GM12878 (cell line): ENCODE data around the gene ACTR5. TPM values are rescaled to one million over a fixed set of nuclear protein-coding genes. Genes with fewer than 3 reads are reported as not detected.
A peak's percentile ranks its signal among the peaks of the same experiment; 100 is the strongest.

Experiments used
- ATAC-seq: fragments of 200-7000 bp; cut with Tn5 transposase; 3 replicates; pipeline ENCODE4 v1.9.1; 2020; ENCODE audit warnings: mild to moderate bottlenecking, moderate library complexity
- BruUV-seq: library from RNA; stranded (reverse); fragments of 400-500 nt; replicated peaks from 2 replicates; lab custom pipeline; 2021; lab: Mats Ljungman, UMichigan
- CTCF ChIA-PET: fragments of 300-600 bp; sonication (Branson Sonifier 250); formaldehyde crosslinking; extraction: SDS; loops from one replicate; lab custom pipeline; 2021; ENCODE audit warnings: inconsistent platforms; lab: Yijun Ruan, JAX
- POLR2A ChIA-PET: fragments of 350-600 bp; formaldehyde crosslinking; extraction: SDS; loops from one replicate; lab custom pipeline; 2021; ENCODE audit warnings: inconsistent platforms; lab: Charles Lee
- RAD21 ChIA-PET: fragments of 300-600 bp; sonication (Branson Sonifier 250); formaldehyde crosslinking; loops from one replicate; lab custom pipeline; 2023; ENCODE audit warnings: antibody characterized with exemption; ENCODE audit not compliant: unreplicated experiment; lab: Charles Lee
- SMC1A ChIA-PET: fragments of 300-600 bp; sonication (Branson Sonifier 250); formaldehyde crosslinking; loops from one replicate; lab custom pipeline; 2023; ENCODE audit not compliant: unreplicated experiment, uncharacterized antibody; lab: Charles Lee
- DNase-seq: peaks from one replicate; pipeline ENCODE4 v3.0.0-alpha.2; 2011; ENCODE audit warnings: low read depth, low spot score
- FAIRE-seq: peaks from 3 replicates; lab custom pipeline; 2011; peaks lifted over from hg19 to GRCh38; lab: Jason Lieb, UNC
- H2AFZ ChIP-seq: 2 replicates; pipeline ENCODE4 v1.6.0; 2011; ENCODE audit warnings: low read depth, low read length, control low read depth; ENCODE audit not compliant: control insufficient read depth
- H3K27ac ChIP-seq: 2 replicates; pipeline ENCODE4 v1.5.1; 2011; ENCODE audit warnings: control low read depth; ENCODE audit not compliant: control insufficient read depth, insufficient read depth
- H3K27me3 ChIP-seq, 2 experiments: replicated peaks in 1 of 2; 2 replicates each; pipeline versions ENCODE4 v1.6.0 to v1.6.1; 2011; ENCODE audit warnings: low read length in 1 of 2; ENCODE audit not compliant: control insufficient read depth in 2 of 2, insufficient read depth in 2 of 2
- H3K36me3 ChIP-seq, 2 experiments: 2 replicates each; pipeline ENCODE4 v1.5.1; 2011; ENCODE audit warnings: low read length in 1 of 2; ENCODE audit not compliant: control insufficient read depth in 2 of 2, insufficient read depth in 2 of 2
- H3K4me1 ChIP-seq: 2 replicates; pipeline ENCODE4 v1.6.1; 2011; ENCODE audit warnings: mild to moderate bottlenecking, low read length, moderate library complexity, mixed read lengths; ENCODE audit not compliant: control insufficient read depth, insufficient read depth
- H3K4me2 ChIP-seq: 2 replicates; pipeline ENCODE4 v1.6.0; 2011; ENCODE audit warnings: control low read depth; ENCODE audit not compliant: control insufficient read depth, insufficient read depth
- H3K4me3 ChIP-seq: fragments of 200-600 bp; sonication (generic); 2 replicates; pipeline ENCODE4 v1.5.1; 2016
- H3K79me2 ChIP-seq: 2 replicates; pipeline ENCODE4 v1.6.0; 2011; ENCODE audit warnings: low read length; ENCODE audit not compliant: control insufficient read depth, insufficient read depth
- H3K9ac ChIP-seq: 2 replicates; pipeline ENCODE4 v1.8.0; 2011; ENCODE audit warnings: low read length, control low read depth, mixed read lengths; ENCODE audit not compliant: control insufficient read depth, insufficient read depth
- H3K9me3 ChIP-seq: replicated peaks from 3 replicates; pipeline ENCODE4 v1.5.1; 2011; ENCODE audit warnings: mild to moderate bottlenecking, low read length; ENCODE audit not compliant: control insufficient read depth, insufficient read depth
- H4K20me1 ChIP-seq: 2 replicates; pipeline ENCODE4 v1.6.0; 2011; ENCODE audit not compliant: control insufficient read depth, insufficient read depth
- EGR1 ChIP-seq, 2 experiments: IDR thresholded peaks; 1 replicate in 1 of 2; 2 replicates in 1 of 2; pipeline ENCODE4 v1.6.1; 2011 to 2012; ENCODE audit warnings: low read depth in 2 of 2, low read length in 2 of 2, borderline replicate concordance in 1 of 2, mild to moderate bottlenecking in 1 of 2, moderate library complexity in 1 of 2
- KLF5 ChIP-seq: fragments of 450-650 bp; IDR thresholded peaks from 2 replicates; pipeline ENCODE4 v1.6.1; 2014; ENCODE audit warnings: mild to moderate bottlenecking; ENCODE audit not compliant: partially characterized antibody
- NFYB ChIP-seq: IDR thresholded peaks from 2 replicates; pipeline ENCODE4 v1.6.1; 2011; ENCODE audit warnings: low read depth, mild to moderate bottlenecking, low read length, improper control_type of control experiment, moderate library complexity; ENCODE audit not compliant: insufficient read depth
- NR2F1 ChIP-seq: fragments of 450-650 bp; conservative IDR thresholded peaks from 2 replicates; pipeline ENCODE4 v1.6.1; 2017; ENCODE audit warnings: mild to moderate bottlenecking
- RAD51 ChIP-seq: fragments of 450-650 bp; IDR thresholded peaks from 2 replicates; pipeline ENCODE4 v1.6.1; 2016; ENCODE audit warnings: moderate library complexity, mild to moderate bottlenecking, inconsistent platforms
- TARDBP ChIP-seq: IDR thresholded peaks from 2 replicates; pipeline ENCODE4 v1.6.1; 2016; ENCODE audit warnings: borderline replicate concordance
- WGBS: methylation state at CpG from one replicate; pipeline ENCODE4 v1.1.6; 2016; ENCODE audit warnings: low lambda C conversion rate; ENCODE audit not compliant: insufficient replicate concordance, insufficient coverage; ENCODE audit errors: missing lambda C conversion rate; 5-methylcytosine and 5-hydroxymethylcytosine counted together
- in situ Hi-C: fragments of 300-500 bp; cut with MboI; formaldehyde crosslinking; loops from 9 replicates; pipeline ENCODE4 v1.14.3; 2018; ENCODE audit warnings: mixed read lengths
- intact Hi-C: fragments of 100-400 bp; cut with micrococcal nuclease; formaldehyde crosslinking; loops from one replicate; pipeline ENCODE4 v1.14.2; 2022; ENCODE audit not compliant: unreplicated experiment
- polyA plus RNA-seq, 11 experiments: library from polyadenylated mRNA; depleted of rRNA in 4 of 11; unstranded in 6 of 11; stranded (reverse) in 5 of 11; fragments of >200 nt; fragmentation: Nextera tagmentation in 4 of 11; fragmentation: Illumina TruSeq in 1 of 11; extraction: Ambion mirVana in 4 of 11; extraction: Trizol in 1 of 11; gene quantifications; 1 replicate in 1 of 11; 2 replicates in 10 of 11; pipeline versions ENCODE4 v1.2.1 to v1.2.3, GENCODE V29; 2011 to 2016; ENCODE audit warnings: inconsistent platforms in 2 of 11, missing spikeins in 2 of 11, low read depth in 1 of 11
- total RNA-seq, 4 experiments: library from RNA; depleted of rRNA in 3 of 4; stranded (reverse); fragments of >200 nt in 3 of 4; fragmentation: Illumina TruSeq in 1 of 4; extraction: Trizol in 1 of 4; gene quantifications; 2 replicates each; pipeline versions ENCODE4 v1.2.1 to v1.2.3, GENCODE V29; 2013 to 2021
- TF ChIP-seq, protein P1 (sequence below): fragments of 450-650 bp; IDR thresholded peaks from 2 replicates; pipeline ENCODE4 v1.6.1; 2017; ENCODE audit warnings: mild to moderate bottlenecking, moderate library complexity
- TF ChIP-seq, protein P2 (sequence below), 3 experiments: IDR thresholded peaks in 2 of 3; conservative IDR thresholded peaks in 1 of 3; 2 replicates each; pipeline ENCODE4 v1.5.1; 2011; ENCODE audit warnings: low read depth in 3 of 3, low read length in 3 of 3, mild to moderate bottlenecking in 3 of 3, control low read depth in 2 of 3, moderate library complexity in 2 of 3, inconsistent platforms in 1 of 3, mixed read lengths in 1 of 3; ENCODE audit not compliant: control insufficient read depth in 2 of 3, insufficient read depth in 1 of 3; ENCODE audit errors: extremely low read depth in 1 of 3

ACTR5 gene
- total and polyA plus RNA-seq, 10 of the 15 experiments (the other 5 are each of a cell fraction or from before 2014, with no cell fraction given): 0.52 to 14.7 (median 8.8) TPM

DNA sequence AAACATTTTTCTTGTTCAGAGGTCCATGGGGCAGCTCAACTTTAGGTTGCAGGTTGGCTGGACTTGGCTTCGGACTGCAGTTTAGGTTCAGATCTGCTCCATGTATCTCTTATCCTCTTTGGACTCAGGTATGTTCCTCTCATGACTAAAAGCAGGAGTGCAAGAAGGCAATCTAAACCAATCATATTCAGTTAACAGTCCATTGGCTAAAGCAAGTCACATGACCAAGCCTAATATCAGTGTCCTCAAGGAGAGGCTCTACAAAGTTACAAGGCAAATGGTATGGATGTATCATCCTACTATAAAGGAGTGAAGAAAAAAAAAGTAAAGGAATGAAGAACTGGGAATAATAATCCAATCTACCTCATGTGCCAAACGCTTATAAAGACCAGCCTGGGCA lies 2.5 kb upstream of the ACTR5 start:
- no peak overlapping the region for H2AFZ ChIP-seq
- ChIA-PET RAD21 (no interaction called here), POLR2A (no interaction called here), CTCF (no interaction called here), SMC1A (no interaction called here)
- TF ChIP-seq TARDBP (no peak), RAD51 (peak; percentile 46; the same call in 1 of the 2 replicates), NFYB (peak; percentile 66)
- no peaks in the 10 kb centered on the region for H3K9me3 ChIP-seq
- no peaks in the 10 kb centered on the region for H3K36me3 ChIP-seq
- no peak overlapping the region for H3K27ac ChIP-seq
- H4K20me1 ChIP-seq: no peaks in the 10 kb centered on the region
- in situ Hi-C loops (no loop called here), intact Hi-C loops (loop anchor here (5.0 kb wide), 1 partner anchor 298 kb away; no protein-coding TSS in a partner anchor)
- H3K4me2 ChIP-seq: no peak overlapping the region
- no peaks in the 10 kb centered on the region; a peak in 1 of 4 replicates for H3K27me3 ChIP-seq
- H3K9ac ChIP-seq: no peak overlapping the region
- ATAC-seq (no peak), FAIRE-seq (no peak), DNase-seq (no peak)
- peaks cover 4% of the 10 kb centered on the region; the same call in 1 of the 2 replicates for H3K79me2 ChIP-seq
- H3K4me1 ChIP-seq: peaks cover 8% of the 10 kb centered on the region; the same call in 1 of the 2 replicates
- 79% methylated on average over 2 of the region's 2 CpGs for WGBS
- no peak overlapping the region for H3K4me3 ChIP-seq
- no TSS peak for BruUV-seq

DNA sequence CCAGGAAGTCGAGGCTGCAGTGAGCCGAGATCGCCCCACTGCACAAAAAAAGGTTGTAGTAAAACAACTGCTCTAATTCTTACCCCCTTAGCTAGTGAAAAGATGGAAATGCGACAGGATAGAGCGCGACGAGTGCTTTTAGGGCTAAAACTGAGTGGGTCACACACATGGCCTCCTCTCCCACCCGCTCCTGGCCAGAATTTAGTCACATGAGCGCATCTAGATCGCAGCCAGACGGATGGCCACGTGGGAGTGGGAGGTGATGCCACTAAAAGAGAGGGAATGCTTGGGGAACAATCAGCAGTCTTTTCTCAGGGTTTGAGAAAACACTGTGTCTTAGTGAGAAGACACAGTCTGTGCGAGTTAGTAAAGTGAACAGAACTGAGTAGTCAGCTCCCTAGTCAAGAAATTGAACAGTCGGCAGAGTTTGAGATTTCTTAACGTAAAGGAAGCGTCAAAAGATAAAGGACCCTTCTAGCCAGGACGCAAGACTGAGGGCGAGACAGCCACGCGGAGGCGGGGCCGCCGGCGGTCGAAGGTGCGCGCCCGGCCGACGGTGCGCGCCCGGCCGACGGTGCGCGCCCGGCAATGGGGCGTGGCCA lies 664 bp upstream of the ACTR5 start:
- ChIA-PET CTCF (interaction anchor here (1.3 to 11.2 kb wide), 4 partner anchors 15 to 145 kb away, joined by 4 to 138 read pairs (median 31); partner anchors contain the start of gene PPP1R16B), RAD21 (interaction anchor here (0.7 to 7.7 kb wide), 5 partner anchors 58 to 214 kb away, joined by 3 to 84 read pairs (median 7); partner anchors contain the start of genes DHX35 and PPP1R16B), POLR2A (no interaction called here), SMC1A (interaction anchor here (0.6 to 3.3 kb wide), 4 partner anchors 19 to 301 kb away, joined by 3 to 22 read pairs (median 4); no protein-coding TSS in a partner anchor)
- intact Hi-C loops (loop anchor here (5.0 kb wide), 1 partner anchor 300 kb away; no protein-coding TSS in a partner anchor), in situ Hi-C loops (no loop called here)
- Histone ChIP-seq H3K79me2 (peaks cover 4% of the 10 kb centered on the region; the same call in 1 of the 2 replicates), H3K4me3 (peak overlapping the region; percentile 26; the same call in 1 of the 2 replicates), H3K4me1 (peaks cover 8% of the 10 kb centered on the region; the same call in 1 of the 2 replicates), H3K27me3 (no peaks in the 10 kb centered on the region), H3K4me2 (peak overlapping the region; percentile 36), H3K27ac (no peak overlapping the region), H4K20me1 (no peaks in the 10 kb centered on the region), H3K9me3 (no peaks in the 10 kb centered on the region), H3K36me3 (peaks cover 0 to 6% of the 10 kb centered on the region in 2 experiments; a peak in 2 of 4 replicates), H3K9ac (no peak overlapping the region), H2AFZ (peak overlapping the region; percentile 76)
- no peak for FAIRE-seq
- ATAC-seq: no peak
- BruUV-seq: no TSS peak
- WGBS: 17% methylated on average over 35 of the region's 39 CpGs
- DNase-seq: no peak
- TF ChIP-seq, protein P1, sequence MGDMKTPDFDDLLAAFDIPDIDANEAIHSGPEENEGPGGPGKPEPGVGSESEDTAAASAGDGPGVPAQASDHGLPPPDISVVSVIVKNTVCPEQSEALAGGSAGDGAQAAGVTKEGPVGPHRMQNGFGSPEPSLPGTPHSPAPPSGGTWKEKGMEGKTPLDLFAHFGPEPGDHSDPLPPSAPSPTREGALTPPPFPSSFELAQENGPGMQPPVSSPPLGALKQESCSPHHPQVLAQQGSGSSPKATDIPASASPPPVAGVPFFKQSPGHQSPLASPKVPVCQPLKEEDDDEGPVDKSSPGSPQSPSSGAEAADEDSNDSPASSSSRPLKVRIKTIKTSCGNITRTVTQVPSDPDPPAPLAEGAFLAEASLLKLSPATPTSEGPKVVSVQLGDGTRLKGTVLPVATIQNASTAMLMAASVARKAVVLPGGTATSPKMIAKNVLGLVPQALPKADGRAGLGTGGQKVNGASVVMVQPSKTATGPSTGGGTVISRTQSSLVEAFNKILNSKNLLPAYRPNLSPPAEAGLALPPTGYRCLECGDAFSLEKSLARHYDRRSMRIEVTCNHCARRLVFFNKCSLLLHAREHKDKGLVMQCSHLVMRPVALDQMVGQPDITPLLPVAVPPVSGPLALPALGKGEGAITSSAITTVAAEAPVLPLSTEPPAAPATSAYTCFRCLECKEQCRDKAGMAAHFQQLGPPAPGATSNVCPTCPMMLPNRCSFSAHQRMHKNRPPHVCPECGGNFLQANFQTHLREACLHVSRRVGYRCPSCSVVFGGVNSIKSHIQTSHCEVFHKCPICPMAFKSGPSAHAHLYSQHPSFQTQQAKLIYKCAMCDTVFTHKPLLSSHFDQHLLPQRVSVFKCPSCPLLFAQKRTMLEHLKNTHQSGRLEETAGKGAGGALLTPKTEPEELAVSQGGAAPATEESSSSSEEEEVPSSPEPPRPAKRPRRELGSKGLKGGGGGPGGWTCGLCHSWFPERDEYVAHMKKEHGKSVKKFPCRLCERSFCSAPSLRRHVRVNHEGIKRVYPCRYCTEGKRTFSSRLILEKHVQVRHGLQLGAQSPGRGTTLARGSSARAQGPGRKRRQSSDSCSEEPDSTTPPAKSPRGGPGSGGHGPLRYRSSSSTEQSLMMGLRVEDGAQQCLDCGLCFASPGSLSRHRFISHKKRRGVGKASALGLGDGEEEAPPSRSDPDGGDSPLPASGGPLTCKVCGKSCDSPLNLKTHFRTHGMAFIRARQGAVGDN: peak; percentile 40; the same call in 1 of the 2 replicates
- TF ChIP-seq, protein P2, sequence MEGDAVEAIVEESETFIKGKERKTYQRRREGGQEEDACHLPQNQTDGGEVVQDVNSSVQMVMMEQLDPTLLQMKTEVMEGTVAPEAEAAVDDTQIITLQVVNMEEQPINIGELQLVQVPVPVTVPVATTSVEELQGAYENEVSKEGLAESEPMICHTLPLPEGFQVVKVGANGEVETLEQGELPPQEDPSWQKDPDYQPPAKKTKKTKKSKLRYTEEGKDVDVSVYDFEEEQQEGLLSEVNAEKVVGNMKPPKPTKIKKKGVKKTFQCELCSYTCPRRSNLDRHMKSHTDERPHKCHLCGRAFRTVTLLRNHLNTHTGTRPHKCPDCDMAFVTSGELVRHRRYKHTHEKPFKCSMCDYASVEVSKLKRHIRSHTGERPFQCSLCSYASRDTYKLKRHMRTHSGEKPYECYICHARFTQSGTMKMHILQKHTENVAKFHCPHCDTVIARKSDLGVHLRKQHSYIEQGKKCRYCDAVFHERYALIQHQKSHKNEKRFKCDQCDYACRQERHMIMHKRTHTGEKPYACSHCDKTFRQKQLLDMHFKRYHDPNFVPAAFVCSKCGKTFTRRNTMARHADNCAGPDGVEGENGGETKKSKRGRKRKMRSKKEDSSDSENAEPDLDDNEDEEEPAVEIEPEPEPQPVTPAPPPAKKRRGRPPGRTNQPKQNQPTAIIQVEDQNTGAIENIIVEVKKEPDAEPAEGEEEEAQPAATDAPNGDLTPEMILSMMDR (IDR thresholded peaks at IDR 0.05 in 2 of 3, conservative IDR thresholded peaks at IDR 0.05 in 1 of 3; ENCODE audit: control insufficient read depth in 2 of 3, extremely low read depth in 1 of 3, insufficient read depth in 1 of 3, low read depth in 3 of 3, low read length in 3 of 3): no peak
- TF ChIP-seq EGR1 (IDR thresholded peaks at IDR 0.05; ENCODE audit: borderline replicate concordance in 1 of 2, low read depth in 2 of 2, low read length in 2 of 2) (no peak), NR2F1 (no peak), KLF5 (no peak)
